Activated CD8-positive, alpha-beta memory T cell treated with anti-CD3 and anti-CD28 coated beads, Interleukin-2, amount 50 U/mL, for 24 hours (primary cell): ENCODE measurements around the gene HPS4.

Experiments used
- DNase-seq: peaks from one replicate; pipeline ENCODE4 v3.0.0-alpha.2; 2020; ENCODE audit errors: extremely low read depth

The HPS4 gene

GRCh38 chr22:26466196-26466595 is 17.4 kb downstream of the HPS4 start:
- DNase-seq: no peak

- no peak for DNase-seq
These were observed 19.3 kb downstream of the HPS4 start for GRCh38 chr22:26464312-26464711.

GRCh38 chr22:26463688-26464087 is 19.9 kb downstream of the HPS4 start:
- no peak for DNase-seq

GRCh38 chr22:26463101-26463661 is 20.4 kb downstream of the HPS4 start:
- no peak for DNase-seq

GRCh38 chr22:26462641-26463040 is 20.9 kb downstream of the HPS4 start:
- no peak for DNase-seq

- no peak for DNase-seq
These were observed 21.5 kb downstream of the HPS4 start for GRCh38 chr22:26462051-26462450.

- DNase-seq: no peak
These were observed 22.3 kb downstream of the HPS4 start for GRCh38 chr22:26461188-26461810.

GRCh38 chr22:26460202-26460601 is 23.4 kb downstream of the HPS4 start:
- no peak for DNase-seq

- no peak for DNase-seq
These were observed 25.8 kb downstream of the HPS4 start for GRCh38 chr22:26457661-26458272.

- no peak for DNase-seq
These were observed 29.6 kb downstream of the HPS4 start for GRCh38 chr22:26453812-26454500.

- DNase-seq: no peak
These were observed 30.4 kb downstream of the HPS4 start for GRCh38 chr22:26453216-26453615.

- DNase-seq: no peak
These were observed 31.2 kb downstream of the HPS4 start for GRCh38 chr22:26452236-26453016.

- no peak for DNase-seq
These were observed 33.0 kb downstream of the HPS4 start for GRCh38 chr22:26450453-26451185.

- DNase-seq: no peak
These were observed 34.6 kb downstream of the HPS4 start for GRCh38 chr22:26448941-26449340.

- DNase-seq: no peak
These were observed 35.2 kb downstream of the HPS4 start for GRCh38 chr22:26448334-26448733.

GRCh38 chr22:26447584-26448329 is 35.8 kb downstream of the HPS4 start:
- DNase-seq: no peak

GRCh38 chr22:26446808-26447515 is 36.6 kb downstream of the HPS4 start:
- no peak for DNase-seq

GRCh38 chr22:26445577-26446275 is 37.9 kb downstream of the HPS4 start:
- DNase-seq: no peak

- no peak for DNase-seq
These were observed 38.8 kb downstream of the HPS4 start for GRCh38 chr22:26444777-26445176.
